HEK293 (cell line): Measurements from ENCODE around the gene SUPT3H.

Source experiments
- CTCF ChIA-PET: fragments of 350-600 bp; formaldehyde crosslinking; extraction: SDS; loops from one replicate; lab custom pipeline; 2021; ENCODE audit warnings: antibody characterized with exemption; lab: Yijun Ruan, JAX
- POLR2A ChIA-PET: fragments of 300-600 bp; formaldehyde crosslinking; extraction: SDS; loops from one replicate; lab custom pipeline; 2020; ENCODE audit warnings: antibody characterized with exemption, inconsistent platforms; lab: Yijun Ruan, JAX
- H3K27ac ChIP-seq: fragments of 200-500 bp; sonication (Bioruptor generic); 2 replicates; pipeline ENCODE4 v1.5.1; 2014; ENCODE audit warnings: low read depth, low read length, control low read depth, inconsistent platforms; ENCODE audit errors: extremely low read depth
- H3K36me3 ChIP-seq, 2 experiments: fragments of 200-500 bp in 1 of 2; sonication (Bioruptor generic) in 1 of 2; 1 replicate in 1 of 2; 2 replicates in 1 of 2; pipeline ENCODE4 v1.5.1; 2014 to 2017; ENCODE audit warnings: inconsistent platforms in 2 of 2, low read length in 2 of 2; ENCODE audit not compliant: control insufficient read depth in 2 of 2, insufficient read depth in 1 of 2
- H3K4me1 ChIP-seq: fragments of 200-500 bp; sonication (Bioruptor generic); 2 replicates; pipeline ENCODE4 v1.5.1; 2014; ENCODE audit warnings: mild to moderate bottlenecking, low read length, inconsistent platforms; ENCODE audit not compliant: control insufficient read depth, insufficient read depth
- H3K4me3 ChIP-seq: 2 replicates; pipeline ENCODE4 v1.5.1; 2011; ENCODE audit warnings: low read depth, mild to moderate bottlenecking, control low read depth, low read length, moderate library complexity
- H3K9me3 ChIP-seq: fragments of 200-500 bp; sonication (Bioruptor generic); 2 replicates; pipeline ENCODE4 v1.5.1; 2014; ENCODE audit warnings: low read depth, low read length, inconsistent platforms; ENCODE audit not compliant: control insufficient read depth, insufficient read depth
- CTCF ChIP-seq: fragments of 450-650 bp; formaldehyde crosslinking; IDR thresholded peaks from 2 replicates; pipeline ENCODE4 v1.5.1; 2016; ENCODE audit warnings: missing biosample characterization, missing genetic modification characterization
- FEZF1 ChIP-seq: fragments of 450-650 bp; formaldehyde crosslinking; IDR thresholded peaks from 2 replicates; pipeline ENCODE4 v1.5.1; 2016; ENCODE audit warnings: missing biosample characterization, missing genetic modification characterization
- GFI1B ChIP-seq: fragments of 450-650 bp; formaldehyde crosslinking; IDR thresholded peaks from 2 replicates; pipeline ENCODE4 v1.5.1; 2016; ENCODE audit warnings: missing biosample characterization, missing genetic modification characterization
- GLIS1 ChIP-seq: fragments of 450-650 bp; formaldehyde crosslinking; IDR thresholded peaks from 2 replicates; pipeline ENCODE4 v1.5.1; 2016; ENCODE audit warnings: missing biosample characterization, missing genetic modification characterization
- IKZF3 ChIP-seq: fragments of 450-650 bp; IDR thresholded peaks from 2 replicates; pipeline ENCODE4 v1.5.0; 2018; ENCODE audit warnings: missing biosample characterization, mild to moderate bottlenecking, missing genetic modification characterization, moderate library complexity
- PRDM1 ChIP-seq: fragments of 450-650 bp; formaldehyde crosslinking; IDR thresholded peaks from 2 replicates; pipeline ENCODE4; 2016; ENCODE audit warnings: missing biosample characterization, missing genetic modification characterization
- ZBTB21 ChIP-seq: fragments of 450-650 bp; formaldehyde crosslinking; IDR thresholded peaks from 2 replicates; pipeline ENCODE4 v1.5.1; 2017; ENCODE audit warnings: missing biosample characterization, missing genetic modification characterization
- ZBTB8A ChIP-seq: fragments of 450-650 bp; formaldehyde crosslinking; IDR thresholded peaks from 2 replicates; pipeline ENCODE4 v1.5.1; 2016; ENCODE audit warnings: missing biosample characterization, missing genetic modification characterization
- ZNF16 ChIP-seq: fragments of 450-650 bp; formaldehyde crosslinking; IDR thresholded peaks from 2 replicates; pipeline ENCODE4 v1.5.1; 2016; ENCODE audit warnings: low read depth, missing biosample characterization, missing genetic modification characterization
- ZNF354C ChIP-seq: fragments of 450-650 bp; formaldehyde crosslinking; IDR thresholded peaks from 2 replicates; pipeline ENCODE4 v1.5.1; 2016; ENCODE audit warnings: missing biosample characterization, missing genetic modification characterization, low read depth, borderline replicate concordance
- ZNF362 ChIP-seq: fragments of 450-650 bp; formaldehyde crosslinking; IDR thresholded peaks from 2 replicates; pipeline ENCODE4 v1.5.1; 2016; ENCODE audit warnings: missing biosample characterization, missing genetic modification characterization
- ZNF555 ChIP-seq: fragments of 450-650 bp; formaldehyde crosslinking; conservative IDR thresholded peaks from 2 replicates; pipeline ENCODE4 v1.5.1; 2017; ENCODE audit warnings: missing biosample characterization, mild to moderate bottlenecking, missing genetic modification characterization, inconsistent platforms
- ZNF571 ChIP-seq: fragments of 450-650 bp; formaldehyde crosslinking; IDR thresholded peaks from 2 replicates; pipeline ENCODE4 v1.5.0; 2017; ENCODE audit warnings: missing biosample characterization, missing genetic modification characterization
- ZNF596 ChIP-seq: fragments of 450-650 bp; IDR thresholded peaks from 2 replicates; pipeline ENCODE4 v1.5.0; 2018; ENCODE audit warnings: missing biosample characterization, mild to moderate bottlenecking, missing genetic modification characterization, moderate library complexity
- ZNF626 ChIP-seq: fragments of 450-650 bp; sonication (Bioruptor Pico); formaldehyde crosslinking; IDR thresholded peaks from 2 replicates; pipeline ENCODE4 v1.5.1; 2018; ENCODE audit warnings: missing biosample characterization, missing genetic modification characterization, inconsistent platforms
- ZNF660 ChIP-seq: fragments of 450-650 bp; IDR thresholded peaks from 2 replicates; pipeline ENCODE4 v1.5.1; 2018; ENCODE audit warnings: missing biosample characterization, mild to moderate bottlenecking, missing genetic modification characterization
- ZNF747 ChIP-seq: fragments of 450-650 bp; formaldehyde crosslinking; IDR thresholded peaks from 2 replicates; pipeline ENCODE4 v1.5.1; 2016; ENCODE audit warnings: missing biosample characterization, missing genetic modification characterization
- ZNF830 ChIP-seq: fragments of 450-650 bp; IDR thresholded peaks from 2 replicates; pipeline ENCODE4 v1.5.0; 2018; ENCODE audit warnings: missing biosample characterization, missing genetic modification characterization, low read depth, mild to moderate bottlenecking, moderate library complexity
- ZNF843 ChIP-seq: fragments of 450-650 bp; formaldehyde crosslinking; IDR thresholded peaks from 2 replicates; pipeline ENCODE4 v1.5.1; 2016; ENCODE audit warnings: missing biosample characterization, missing genetic modification characterization
- ZSCAN30 ChIP-seq: fragments of 450-650 bp; IDR thresholded peaks from 2 replicates; pipeline ENCODE4 v1.5.1; 2018; ENCODE audit warnings: missing biosample characterization, mild to moderate bottlenecking, missing genetic modification characterization, moderate library complexity
- TF ChIP-seq, protein P1 (sequence below): fragments of 450-650 bp; formaldehyde crosslinking; IDR thresholded peaks from 2 replicates; pipeline ENCODE4 v1.5.1; 2016; ENCODE audit warnings: missing biosample characterization, missing genetic modification characterization
- TF ChIP-seq, protein P2 (sequence below): fragments of 450-650 bp; formaldehyde crosslinking; IDR thresholded peaks from 2 replicates; pipeline ENCODE4 v1.5.1; 2017; ENCODE audit warnings: missing biosample characterization, missing genetic modification characterization
- TF ChIP-seq, protein P3 (sequence below): fragments of 450-650 bp; formaldehyde crosslinking; IDR thresholded peaks from 2 replicates; pipeline ENCODE4 v1.5.0; 2017; ENCODE audit warnings: missing biosample characterization, missing genetic modification characterization, borderline replicate concordance

The SUPT3H gene

DNA sequence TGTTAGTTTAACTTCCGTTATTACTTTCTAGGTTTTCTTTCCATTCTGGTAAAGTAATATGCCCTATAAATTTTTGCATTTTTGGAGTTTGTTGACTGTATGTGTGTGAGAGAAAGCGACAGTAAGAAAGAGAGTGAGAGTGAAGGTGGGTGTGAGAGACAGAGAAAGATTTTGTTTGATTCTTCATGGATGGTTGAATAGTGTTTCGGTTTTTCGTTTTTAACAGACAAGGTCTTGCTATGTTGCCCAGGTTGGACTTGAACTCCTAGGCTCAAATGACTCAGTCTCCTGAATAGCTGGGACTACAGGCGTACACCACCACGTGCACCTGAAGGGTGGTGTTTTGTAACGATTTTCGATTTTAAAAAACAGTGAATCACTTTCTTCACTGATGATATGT, 378.7 kb downstream of the SUPT3H start:
- POLR2A ChIA-PET, result no interaction called here
- CTCF ChIA-PET, result no interaction called here
- H3K27ac ChIP-seq, result no peak overlapping the region

DNA sequence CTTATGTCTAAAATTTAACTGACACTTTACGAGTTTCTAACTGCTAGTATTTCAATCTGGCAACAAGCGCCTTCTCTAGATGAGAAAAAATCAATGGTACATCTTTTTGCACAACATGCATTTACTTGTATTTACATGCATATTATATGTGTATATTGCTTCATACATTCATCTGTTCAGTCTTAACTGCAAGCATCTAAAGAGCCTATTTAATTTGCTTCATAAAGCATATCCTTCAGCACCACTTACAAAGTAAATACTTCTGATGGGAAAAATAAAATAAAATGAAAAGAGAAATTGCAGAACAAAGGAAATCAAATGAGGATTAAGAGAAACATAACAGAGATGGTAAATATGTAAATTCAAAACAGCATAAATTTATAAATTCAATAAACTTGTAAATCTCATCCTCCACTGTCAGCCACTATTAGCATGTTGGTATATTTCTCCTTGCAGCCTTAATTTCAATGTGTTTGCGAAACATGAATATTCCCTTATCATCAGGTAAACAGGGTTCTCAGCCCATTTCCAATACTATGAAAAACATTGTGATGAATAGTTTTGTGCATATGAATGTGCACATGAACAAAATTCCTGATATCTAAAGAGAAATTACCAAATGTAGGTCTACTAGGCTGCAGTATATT, 382.1 kb downstream of the SUPT3H start:
- ChIA-PET POLR2A (no interaction called here), CTCF (no interaction called here)
- H3K9me3 ChIP-seq, result no peaks in the 10 kb centered on the region
- TF ChIP-seq ZNF16 (tag by site-specific recombination) (no peak), ZNF747 (tag by site-specific recombination) (no peak), ZBTB8A (no peak), ZNF571 (tag by site-specific recombination) (no peak), ZNF354C (tag by site-specific recombination) (no peak), ZSCAN30 (tag by site-specific recombination) (no peak), CTCF (tag by site-specific recombination) (no peak), FEZF1 (tag by site-specific recombination) (no peak), ZNF555 (tag by site-specific recombination) (no peak), ZNF830 (tag by site-specific recombination) (no peak), GLIS1 (tag by site-specific recombination) (no peak), ZNF626 (no peak), ZNF596 (tag by site-specific recombination) (no peak)
- TF ChIP-seq, protein P1, sequence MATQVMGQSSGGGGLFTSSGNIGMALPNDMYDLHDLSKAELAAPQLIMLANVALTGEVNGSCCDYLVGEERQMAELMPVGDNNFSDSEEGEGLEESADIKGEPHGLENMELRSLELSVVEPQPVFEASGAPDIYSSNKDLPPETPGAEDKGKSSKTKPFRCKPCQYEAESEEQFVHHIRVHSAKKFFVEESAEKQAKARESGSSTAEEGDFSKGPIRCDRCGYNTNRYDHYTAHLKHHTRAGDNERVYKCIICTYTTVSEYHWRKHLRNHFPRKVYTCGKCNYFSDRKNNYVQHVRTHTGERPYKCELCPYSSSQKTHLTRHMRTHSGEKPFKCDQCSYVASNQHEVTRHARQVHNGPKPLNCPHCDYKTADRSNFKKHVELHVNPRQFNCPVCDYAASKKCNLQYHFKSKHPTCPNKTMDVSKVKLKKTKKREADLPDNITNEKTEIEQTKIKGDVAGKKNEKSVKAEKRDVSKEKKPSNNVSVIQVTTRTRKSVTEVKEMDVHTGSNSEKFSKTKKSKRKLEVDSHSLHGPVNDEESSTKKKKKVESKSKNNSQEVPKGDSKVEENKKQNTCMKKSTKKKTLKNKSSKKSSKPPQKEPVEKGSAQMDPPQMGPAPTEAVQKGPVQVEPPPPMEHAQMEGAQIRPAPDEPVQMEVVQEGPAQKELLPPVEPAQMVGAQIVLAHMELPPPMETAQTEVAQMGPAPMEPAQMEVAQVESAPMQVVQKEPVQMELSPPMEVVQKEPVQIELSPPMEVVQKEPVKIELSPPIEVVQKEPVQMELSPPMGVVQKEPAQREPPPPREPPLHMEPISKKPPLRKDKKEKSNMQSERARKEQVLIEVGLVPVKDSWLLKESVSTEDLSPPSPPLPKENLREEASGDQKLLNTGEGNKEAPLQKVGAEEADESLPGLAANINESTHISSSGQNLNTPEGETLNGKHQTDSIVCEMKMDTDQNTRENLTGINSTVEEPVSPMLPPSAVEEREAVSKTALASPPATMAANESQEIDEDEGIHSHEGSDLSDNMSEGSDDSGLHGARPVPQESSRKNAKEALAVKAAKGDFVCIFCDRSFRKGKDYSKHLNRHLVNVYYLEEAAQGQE (tag by site-specific recombination), result no peak
- TF ChIP-seq, protein P2, sequence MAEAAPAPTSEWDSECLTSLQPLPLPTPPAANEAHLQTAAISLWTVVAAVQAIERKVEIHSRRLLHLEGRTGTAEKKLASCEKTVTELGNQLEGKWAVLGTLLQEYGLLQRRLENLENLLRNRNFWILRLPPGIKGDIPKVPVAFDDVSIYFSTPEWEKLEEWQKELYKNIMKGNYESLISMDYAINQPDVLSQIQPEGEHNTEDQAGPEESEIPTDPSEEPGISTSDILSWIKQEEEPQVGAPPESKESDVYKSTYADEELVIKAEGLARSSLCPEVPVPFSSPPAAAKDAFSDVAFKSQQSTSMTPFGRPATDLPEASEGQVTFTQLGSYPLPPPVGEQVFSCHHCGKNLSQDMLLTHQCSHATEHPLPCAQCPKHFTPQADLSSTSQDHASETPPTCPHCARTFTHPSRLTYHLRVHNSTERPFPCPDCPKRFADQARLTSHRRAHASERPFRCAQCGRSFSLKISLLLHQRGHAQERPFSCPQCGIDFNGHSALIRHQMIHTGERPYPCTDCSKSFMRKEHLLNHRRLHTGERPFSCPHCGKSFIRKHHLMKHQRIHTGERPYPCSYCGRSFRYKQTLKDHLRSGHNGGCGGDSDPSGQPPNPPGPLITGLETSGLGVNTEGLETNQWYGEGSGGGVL, result no peak
- no peak overlapping the region for H3K27ac ChIP-seq
- peaks cover 3% of the 10 kb centered on the region; the same call in 1 of the 2 replicates for H3K4me1 ChIP-seq
- H3K36me3 ChIP-seq, result no peaks in the 10 kb centered on the region
- H3K4me3 ChIP-seq, result no peak overlapping the region

More for the DNA sequence above, 378.7 kb downstream of the SUPT3H start:
- Histone ChIP-seq H3K4me3 (no peak overlapping the region), H3K36me3 (no peaks in the 10 kb centered on the region), H3K4me1 (peaks cover 3% of the 10 kb centered on the region; the same call in 1 of the 2 replicates), H3K9me3 (no peaks in the 10 kb centered on the region)
- TF ChIP-seq GFI1B (tag by site-specific recombination) (no peak), IKZF3 (no peak), ZNF362 (tag by site-specific recombination) (no peak), ZBTB21 (tag by site-specific recombination) (no peak), PRDM1 (tag by site-specific recombination) (peak; percentile 57; the same call in 1 of the 2 replicates), ZNF843 (tag by site-specific recombination) (no peak), ZNF660 (tag by site-specific recombination) (no peak)
- TF ChIP-seq, protein P3, sequence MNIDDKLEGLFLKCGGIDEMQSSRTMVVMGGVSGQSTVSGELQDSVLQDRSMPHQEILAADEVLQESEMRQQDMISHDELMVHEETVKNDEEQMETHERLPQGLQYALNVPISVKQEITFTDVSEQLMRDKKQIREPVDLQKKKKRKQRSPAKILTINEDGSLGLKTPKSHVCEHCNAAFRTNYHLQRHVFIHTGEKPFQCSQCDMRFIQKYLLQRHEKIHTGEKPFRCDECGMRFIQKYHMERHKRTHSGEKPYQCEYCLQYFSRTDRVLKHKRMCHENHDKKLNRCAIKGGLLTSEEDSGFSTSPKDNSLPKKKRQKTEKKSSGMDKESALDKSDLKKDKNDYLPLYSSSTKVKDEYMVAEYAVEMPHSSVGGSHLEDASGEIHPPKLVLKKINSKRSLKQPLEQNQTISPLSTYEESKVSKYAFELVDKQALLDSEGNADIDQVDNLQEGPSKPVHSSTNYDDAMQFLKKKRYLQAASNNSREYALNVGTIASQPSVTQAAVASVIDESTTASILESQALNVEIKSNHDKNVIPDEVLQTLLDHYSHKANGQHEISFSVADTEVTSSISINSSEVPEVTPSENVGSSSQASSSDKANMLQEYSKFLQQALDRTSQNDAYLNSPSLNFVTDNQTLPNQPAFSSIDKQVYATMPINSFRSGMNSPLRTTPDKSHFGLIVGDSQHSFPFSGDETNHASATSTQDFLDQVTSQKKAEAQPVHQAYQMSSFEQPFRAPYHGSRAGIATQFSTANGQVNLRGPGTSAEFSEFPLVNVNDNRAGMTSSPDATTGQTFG (tag by site-specific recombination), result no peak
